GM19463 (cell line): ENCODE data around the gene ARL5C.
A peak's percentile ranks its signal among the peaks of the same experiment; 100 is the strongest.

Experiments used
- ATAC-seq: cut with Tn5 transposase; IDR thresholded peaks from one replicate; pipeline ENCODE4 v1.9.1; 2021; ENCODE audit warnings: mild to moderate bottlenecking, moderate library complexity; ENCODE audit not compliant: unreplicated experiment

The ARL5C gene

GRCh38 chr17:39165841-39166349 lies at the start of gene ARL5C:
TSS of gene ARL5C (minus strand) at chr17:39166161. CDS start at chr17:39165760, 401 bp downstream.
- ATAC-seq, result no peak

- ATAC-seq, result no peak
Observed at GRCh38 chr17:39213852-39214251, 47.9 kb upstream of the ARL5C start.

GRCh38 chr17:39212841-39213480 lies 47.0 kb upstream of the ARL5C start:
- no peak for ATAC-seq

GRCh38 chr17:39212195-39212810 lies 46.3 kb upstream of the ARL5C start:
- no peak for ATAC-seq

- no peak for ATAC-seq
Observed at GRCh38 chr17:39210093-39210434, 44.1 kb upstream of the ARL5C start.

- no peak for ATAC-seq
Observed at GRCh38 chr17:39209317-39210092, 43.5 kb upstream of the ARL5C start.

GRCh38 chr17:39208893-39209292 lies 42.9 kb upstream of the ARL5C start:
- ATAC-seq, result peak; percentile 60

- no peak for ATAC-seq
Observed at GRCh38 chr17:39208136-39208535, 42.2 kb upstream of the ARL5C start.

- ATAC-seq, result no peak
Observed at GRCh38 chr17:39205112-39205526, 39.2 kb upstream of the ARL5C start.

GRCh38 chr17:39204245-39204644 lies 38.3 kb upstream of the ARL5C start:
- ATAC-seq, result no peak

GRCh38 chr17:39200957-39201510 lies 35.1 kb upstream of the ARL5C start:
- no peak for ATAC-seq

- ATAC-seq, result peak; percentile 63
Observed at GRCh38 chr17:39200070-39200879, 34.3 kb upstream of the ARL5C start, which contains the start of gene RPL19. TSS of gene RPL19 (plus strand) at chr17:39200283. CDS start at chr17:39200345, 62 bp downstream.

GRCh38 chr17:39199820-39200069 lies 33.8 kb upstream of the ARL5C start:
- ATAC-seq, result peak; percentile 56

GRCh38 chr17:39198186-39198566 lies 32.2 kb upstream of the ARL5C start:
- no peak for ATAC-seq

GRCh38 chr17:39197380-39198185 lies 31.6 kb upstream of the ARL5C start, which contains the start of gene CACNB1:
TSS of gene CACNB1 (minus strand) at chr17:39197669. CDS start at chr17:39197495, 174 bp downstream.
- ATAC-seq, result no peak

- ATAC-seq, result no peak
Observed at GRCh38 chr17:39196808-39197291, 30.9 kb upstream of the ARL5C start.

GRCh38 chr17:39196241-39196807 lies 30.4 kb upstream of the ARL5C start:
- no peak for ATAC-seq

- no peak for ATAC-seq
Observed at GRCh38 chr17:39195568-39196160, 29.7 kb upstream of the ARL5C start.

- ATAC-seq, result no peak
Observed at GRCh38 chr17:39194985-39195524, 29.1 kb upstream of the ARL5C start.
